NCI-H146 treated with DMSO at 0.1 percent for 48 hours (cell line): Measurements from ENCODE around the gene GPAT3.

Source experiments
- DNase-seq: peaks from one replicate; lab custom pipeline; 2025; ENCODE audit not compliant: unreplicated experiment; lab: John Stamatoyannopoulos, UW

GPAT3 gene

GRCh38 chr4:83639849-83640493 is 104.1 kb downstream of the GPAT3 start:
- no peak for DNase-seq

- no peak for DNase-seq
Observed at GRCh38 chr4:83643036-83643435, 107.1 kb downstream of the GPAT3 start.

DNA sequence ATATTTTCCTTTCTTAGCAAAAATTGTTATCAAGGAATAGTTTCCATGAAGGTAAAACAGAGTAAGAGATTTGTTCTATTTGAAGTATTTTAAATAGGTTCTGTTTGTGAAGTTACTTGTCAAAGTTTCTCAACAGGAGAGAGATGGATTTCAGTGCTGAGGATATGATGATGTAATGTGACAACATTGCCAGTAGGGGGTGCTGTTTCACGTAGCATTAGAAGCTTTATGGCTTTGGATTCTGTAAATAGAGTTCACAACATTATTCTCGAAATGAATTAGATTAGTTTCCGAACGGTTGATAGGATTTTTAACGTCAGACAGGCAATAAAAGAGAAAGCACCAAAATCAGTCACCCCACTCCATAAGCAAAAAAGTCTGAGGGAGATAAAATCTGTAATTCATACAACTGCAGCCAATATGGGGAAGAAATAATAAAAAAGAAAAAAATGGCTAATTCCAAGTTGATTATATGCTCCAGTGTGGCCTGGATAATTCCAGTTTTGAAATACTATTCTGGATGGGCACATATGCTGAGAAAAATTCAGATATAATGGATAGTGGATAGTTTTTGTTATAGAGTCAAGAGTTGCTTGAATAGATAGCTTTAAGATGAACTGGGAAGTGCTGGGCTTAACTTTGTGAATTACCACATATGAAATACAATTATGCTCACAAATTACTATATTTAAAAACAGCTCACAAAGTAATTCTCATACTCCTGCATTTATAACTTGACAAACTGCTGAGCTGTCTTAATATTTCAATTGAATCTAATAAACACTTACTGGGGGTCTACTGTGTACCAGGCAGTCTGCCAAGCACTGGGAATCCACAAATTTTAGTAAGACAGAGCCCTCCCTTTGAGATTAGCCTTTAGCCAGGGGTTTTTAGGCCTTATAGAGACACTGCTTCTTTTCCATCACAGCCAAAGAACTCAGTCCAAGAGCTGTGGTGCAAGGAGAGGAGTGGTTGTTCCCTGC is 109.1 kb downstream of the GPAT3 start:
- peak; percentile 0 for DNase-seq

DNA sequence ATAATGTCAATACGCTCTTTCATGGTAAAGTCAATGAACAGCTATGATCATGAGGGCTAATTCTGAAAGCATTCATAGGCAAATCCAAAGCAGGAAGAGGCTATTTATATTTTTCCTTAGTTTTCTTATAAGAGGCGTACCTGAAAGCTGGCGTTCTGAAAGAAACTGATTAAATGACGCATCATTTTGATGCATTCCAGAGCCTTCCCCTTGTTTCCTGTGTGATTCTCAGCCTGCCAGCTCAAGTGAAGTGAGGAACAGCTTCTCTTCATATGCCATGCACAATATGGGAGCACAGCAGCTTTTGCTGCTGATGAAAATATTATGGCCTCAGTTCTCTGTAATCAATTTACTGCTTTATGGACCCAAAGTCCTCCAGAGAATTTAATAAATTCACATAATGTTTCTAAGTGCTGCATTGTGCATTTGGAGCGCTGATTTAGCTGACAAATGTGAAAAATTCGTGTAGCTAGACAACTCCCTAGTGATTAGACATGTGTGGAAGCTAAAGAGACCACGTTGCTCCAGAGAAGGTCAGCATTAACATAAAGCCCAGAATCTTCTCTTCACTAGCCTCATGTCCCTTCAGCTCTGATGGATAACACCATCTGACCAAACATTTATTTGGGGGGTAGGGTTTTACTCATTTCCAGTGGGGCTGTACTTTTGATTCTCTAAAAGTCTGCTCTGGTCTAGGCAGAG is 110.8 kb downstream of the GPAT3 start:
- DNase-seq, result no peak

DNA sequence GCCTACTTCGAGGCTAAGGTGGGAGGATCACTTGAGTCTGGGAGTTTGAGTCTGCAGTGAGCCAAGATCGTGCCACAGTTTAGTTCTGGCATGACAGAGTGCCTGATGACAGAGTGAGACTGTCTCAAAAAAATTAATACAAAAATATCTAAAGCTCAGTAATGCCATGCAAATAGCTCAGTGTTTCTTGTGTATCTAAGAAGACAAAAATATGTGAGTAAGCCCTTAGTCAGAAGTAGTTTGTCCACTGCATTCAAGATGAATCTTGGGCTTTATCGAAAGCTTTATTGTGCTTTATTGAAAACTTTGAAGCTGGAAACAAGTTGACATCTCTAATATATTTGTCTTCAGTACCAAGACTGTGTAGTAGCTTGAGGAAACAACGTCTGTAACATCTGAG is 115.9 kb downstream of the GPAT3 start:
- no peak for DNase-seq
